Measurements from ENCODE around the gene UBL4B.

Gene UBL4B

DNA sequence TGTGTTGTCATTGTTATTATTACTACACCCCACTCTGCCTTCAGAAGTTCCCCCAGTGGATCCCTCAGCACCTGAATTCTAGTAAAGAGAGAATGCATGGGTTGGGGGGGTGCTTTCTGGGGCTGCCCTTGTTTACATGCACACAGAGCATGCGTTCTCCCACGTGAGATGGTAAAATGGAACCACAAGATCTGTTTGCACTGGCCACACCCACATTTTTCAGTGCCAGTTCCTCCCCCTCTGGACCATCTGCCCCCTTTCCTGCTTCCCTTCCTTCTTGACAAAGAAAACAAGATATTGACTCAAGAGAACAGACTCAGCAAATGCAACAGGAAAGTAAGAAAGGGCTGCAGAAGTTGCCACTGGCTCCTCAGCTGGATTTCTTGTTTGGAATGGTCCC, 46.9 kb downstream of the UBL4B start:
- DNase-seq: no peak

DNA sequence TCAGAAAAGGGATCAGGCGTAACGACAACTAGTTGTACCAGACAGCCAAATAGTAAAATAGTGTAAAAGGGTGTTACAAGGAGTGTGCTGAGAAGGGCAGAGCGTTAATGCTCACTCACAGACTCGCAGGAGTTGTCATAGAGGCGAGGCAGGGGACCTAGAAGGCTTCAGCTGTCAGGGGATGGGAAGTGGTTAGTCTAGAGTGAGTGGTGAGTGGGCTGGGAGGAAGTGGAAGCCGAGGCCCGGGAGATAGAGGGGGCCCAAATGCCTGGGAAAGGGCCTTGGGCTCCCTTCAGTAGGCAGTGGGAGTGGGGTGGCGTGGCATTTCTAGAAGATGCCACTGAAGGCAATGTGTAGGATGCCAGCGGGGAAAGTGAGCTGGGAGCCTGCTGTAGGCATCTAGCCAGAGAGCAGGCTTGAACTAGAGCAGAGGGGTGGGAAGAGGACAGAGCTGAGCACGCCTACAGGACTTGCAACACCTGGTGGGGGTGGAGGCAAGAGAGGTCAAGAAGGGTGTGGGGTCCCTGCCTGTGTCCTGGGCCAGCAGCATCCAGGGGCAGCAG, 48.4 kb downstream of the UBL4B start:
- no peak for DNase-seq

DNA sequence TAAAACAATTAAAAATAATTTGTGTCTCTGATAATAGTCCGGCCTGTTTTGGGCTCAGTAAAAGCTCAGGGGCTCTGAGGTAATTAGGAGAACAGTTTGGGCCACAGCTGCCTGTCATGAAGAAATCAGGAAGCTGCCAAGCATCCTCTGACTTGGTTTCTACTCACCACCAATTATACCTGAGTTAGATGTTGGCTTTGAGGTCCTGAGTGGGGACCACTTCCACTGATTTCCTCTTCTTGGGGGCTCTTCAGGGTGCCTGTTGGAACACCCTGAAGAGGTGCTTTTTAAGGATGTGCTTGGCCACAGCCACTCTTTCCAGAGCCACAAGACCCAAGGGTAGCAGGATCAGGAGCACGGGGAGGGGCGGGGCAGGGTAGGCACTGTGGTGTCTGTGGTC, 48.9 kb downstream of the UBL4B start:
- no peak for DNase-seq

DNA sequence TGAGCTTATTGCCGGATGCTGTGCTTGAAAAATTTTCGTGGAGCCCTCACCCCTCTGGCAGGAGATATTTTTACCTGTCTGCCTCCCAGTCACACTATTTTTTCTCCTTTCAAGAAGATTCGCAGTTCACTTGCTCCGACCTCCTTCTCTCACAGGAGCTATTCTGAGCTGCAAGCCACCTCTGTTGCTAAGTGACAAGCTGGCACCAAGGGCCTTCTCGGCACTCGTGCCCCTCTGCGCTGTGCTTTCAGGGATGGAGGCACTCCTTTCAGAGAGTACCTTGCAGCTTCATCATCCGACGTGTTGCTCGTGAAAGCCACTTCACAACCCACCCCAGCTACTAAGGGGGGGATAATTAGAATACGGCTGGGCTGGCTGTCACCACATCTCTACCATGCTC, 49.6 kb downstream of the UBL4B start:
- DNase-seq: no peak

All from CD4-positive, alpha-beta T cell treated with Interleukin-21 for 1 hour (primary cell).